IMR-90 (cell line): ENCODE data around the gene GPSM3. TPM values are rescaled to one million over a fixed set of nuclear protein-coding genes. Genes with fewer than 3 reads are reported as not detected.

Source experiments
- ATAC-seq: fragments of 200-7000 bp; cut with Tn5 transposase; 2 replicates; pipeline ENCODE4 v1.9.1; 2020; ENCODE audit warnings: low read depth, mild to moderate bottlenecking, moderate library complexity
- BruUV-seq: library from RNA; stranded (reverse); fragments of 400-500 nt; replicated peaks from 2 replicates; lab custom pipeline; 2021; lab: Mats Ljungman, UMichigan
- CTCF ChIA-PET: fragments of 300-600 bp; formaldehyde crosslinking; extraction: SDS; loops from one replicate; lab custom pipeline; 2021; ENCODE audit warnings: antibody characterized with exemption; lab: Yijun Ruan, JAX
- POLR2A ChIA-PET: fragments of 300-600 bp; sonication (Branson Sonifier 250); formaldehyde crosslinking; loops from one replicate; lab custom pipeline; 2022; ENCODE audit warnings: antibody characterized with exemption; ENCODE audit not compliant: unreplicated experiment; lab: Charles Lee
- DNase-seq: peaks from one replicate; pipeline ENCODE4 v3.0.0; 2013
- H2AFZ ChIP-seq: replicated peaks from 2 replicates; pipeline ENCODE3; 2013; ENCODE audit warnings: low read length, mild to moderate bottlenecking; ENCODE audit not compliant: poor library complexity
- H2AK5ac ChIP-seq: 2 replicates; pipeline ENCODE4 v1.6.1; 2013; ENCODE audit warnings: low read depth, low read length, inconsistent platforms
- H2AK9ac ChIP-seq: replicated peaks from 2 replicates; pipeline ENCODE3; 2013; ENCODE audit warnings: mild to moderate bottlenecking, low read depth, low read length, moderate library complexity; ENCODE audit not compliant: poor library complexity
- H2BK120ac ChIP-seq: 2 replicates; pipeline ENCODE4 v1.6.1; 2013; ENCODE audit warnings: low read depth, low read length, inconsistent platforms
- H2BK15ac ChIP-seq: 3 replicates; pipeline ENCODE4 v1.6.1; 2013; ENCODE audit warnings: low read depth, low read length, inconsistent platforms
- H2BK20ac ChIP-seq: 2 replicates; pipeline ENCODE4 v1.6.1; 2013; ENCODE audit warnings: low read depth, mild to moderate bottlenecking, inconsistent platforms, low read length, moderate library complexity
- H2BK5ac ChIP-seq: 2 replicates; pipeline ENCODE4 v1.6.1; 2013; ENCODE audit warnings: mild to moderate bottlenecking, low read depth, low read length, inconsistent platforms; ENCODE audit not compliant: poor library complexity, severe bottlenecking
- H3K14ac ChIP-seq: replicated peaks from 2 replicates; pipeline ENCODE4 v1.6.1; 2013; ENCODE audit warnings: low read depth, low read length, inconsistent platforms
- H3K18ac ChIP-seq: 2 replicates; pipeline ENCODE4 v1.6.1; 2013; ENCODE audit warnings: low read depth, low read length, control low read depth
- H3K23ac ChIP-seq: 2 replicates; pipeline ENCODE4 v1.6.1; 2013; ENCODE audit warnings: low read depth, low read length, inconsistent platforms
- H3K27ac ChIP-seq: 2 replicates; pipeline ENCODE4 v1.5.1; 2013; ENCODE audit warnings: mild to moderate bottlenecking, control low read depth, low read length; ENCODE audit not compliant: insufficient read depth
- H3K27me3 ChIP-seq: 2 replicates; pipeline ENCODE4 v1.6.1; 2013; ENCODE audit warnings: low read length; ENCODE audit not compliant: control insufficient read depth, insufficient read depth
- H3K36me3 ChIP-seq: 2 replicates; pipeline ENCODE4 v1.6.1; 2013; ENCODE audit warnings: low read length, mixed read lengths; ENCODE audit not compliant: control insufficient read depth, insufficient read depth
- H3K4ac ChIP-seq: 2 replicates; pipeline ENCODE4 v1.6.1; 2013; ENCODE audit warnings: low read depth, low read length, inconsistent platforms
- H3K4me1 ChIP-seq: 2 replicates; pipeline ENCODE4 v1.6.1; 2013; ENCODE audit warnings: low read length, mixed read lengths; ENCODE audit not compliant: control insufficient read depth, insufficient read depth
- H3K4me2 ChIP-seq: 2 replicates; pipeline ENCODE4 v1.6.1; 2013; ENCODE audit warnings: low read depth, mild to moderate bottlenecking, control low read depth, low read length, moderate library complexity
- H3K4me3 ChIP-seq: 2 replicates; pipeline ENCODE4 v1.5.1; 2013; ENCODE audit warnings: low read depth, mild to moderate bottlenecking, control low read depth, low read length, moderate library complexity; ENCODE audit not compliant: insufficient read depth
- H3K56ac ChIP-seq: 2 replicates; pipeline ENCODE4 v1.6.1; 2013; ENCODE audit warnings: low read length, inconsistent platforms; ENCODE audit not compliant: insufficient read depth; ENCODE audit errors: extremely low read depth
- H3K79me1 ChIP-seq, 2 experiments: 2 replicates each; pipeline ENCODE4 v1.6.1; 2013; ENCODE audit warnings: low read length in 2 of 2, inconsistent platforms in 1 of 2, low read depth in 1 of 2
- H3K9ac ChIP-seq: 2 replicates; pipeline ENCODE4 v1.6.1; 2013; ENCODE audit warnings: low read depth, low read length, control low read depth
- H3K9me1 ChIP-seq: 2 replicates; pipeline ENCODE4 v1.6.1; 2013; ENCODE audit warnings: low read length, inconsistent platforms; ENCODE audit not compliant: insufficient read depth
- H3K9me3 ChIP-seq: 2 replicates; pipeline ENCODE4 v1.6.1; 2013; ENCODE audit warnings: low read length; ENCODE audit not compliant: control insufficient read depth, insufficient read depth
- H4K20me1 ChIP-seq: 2 replicates; pipeline ENCODE4 v1.6.1; 2013; ENCODE audit warnings: low read length, inconsistent platforms; ENCODE audit not compliant: insufficient read depth
- H4K5ac ChIP-seq: 2 replicates; pipeline ENCODE4 v1.6.1; 2013; ENCODE audit warnings: mild to moderate bottlenecking, low read depth, low read length, control low read depth
- H4K8ac ChIP-seq, 2 experiments: 2 replicates each; pipeline ENCODE4 v1.6.1; 2013; ENCODE audit warnings: low read depth in 2 of 2, low read length in 2 of 2, control low read depth in 1 of 2, inconsistent platforms in 1 of 2
- H4K91ac ChIP-seq: 2 replicates; pipeline ENCODE4 v1.6.1; 2013; ENCODE audit warnings: low read depth, low read length, inconsistent platforms; ENCODE audit not compliant: insufficient read depth
- BHLHE40 ChIP-seq: fragments of 150-350 bp; IDR thresholded peaks from 2 replicates; pipeline ENCODE4 v1.6.1; 2016; ENCODE audit warnings: mild to moderate bottlenecking, low read depth, low read length
- CEBPB ChIP-seq: IDR thresholded peaks from 2 replicates; pipeline ENCODE4 v1.6.1; 2012; ENCODE audit warnings: low read depth, low read length, improper control_type of control experiment
- CHD1 ChIP-seq: IDR thresholded peaks from 2 replicates; pipeline ENCODE4 v1.6.1; 2012; ENCODE audit warnings: low read depth, low read length, improper control_type of control experiment
- FOS ChIP-seq: fragments of 150-350 bp; IDR thresholded peaks from 2 replicates; pipeline ENCODE4 v1.6.1; 2016; ENCODE audit warnings: low read depth, low read length
- MAFK ChIP-seq: IDR thresholded peaks from 2 replicates; pipeline ENCODE4 v1.6.1; 2012; ENCODE audit warnings: low read depth, low read length, improper control_type of control experiment
- MAZ ChIP-seq: IDR thresholded peaks from 2 replicates; pipeline ENCODE4 v1.6.1; 2012; ENCODE audit warnings: low read depth, mild to moderate bottlenecking, low read length, improper control_type of control experiment, moderate library complexity, borderline replicate concordance
- MXI1 ChIP-seq: IDR thresholded peaks from 2 replicates; pipeline ENCODE4 v1.6.1; 2012; ENCODE audit warnings: low read depth, mild to moderate bottlenecking, low read length, moderate library complexity, borderline replicate concordance
- NFE2L2 ChIP-seq: fragments of 150-350 bp; IDR thresholded peaks from 2 replicates; pipeline ENCODE4 v1.6.1; 2016; ENCODE audit warnings: low read depth, mild to moderate bottlenecking, low read length
- POLR2A ChIP-seq: IDR thresholded peaks from 2 replicates; pipeline ENCODE4 v1.6.1; 2012; ENCODE audit warnings: mild to moderate bottlenecking, low read depth, low read length
- RAD21 ChIP-seq: IDR thresholded peaks from 2 replicates; pipeline ENCODE4 v1.6.1; 2012; ENCODE audit warnings: low read length, improper control_type of control experiment
- RCOR1 ChIP-seq: IDR thresholded peaks from 2 replicates; pipeline ENCODE4 v1.6.1; 2012; ENCODE audit warnings: mild to moderate bottlenecking, low read length, improper control_type of control experiment; ENCODE audit not compliant: insufficient replicate concordance
- RFX5 ChIP-seq: IDR thresholded peaks from 2 replicates; pipeline ENCODE4 v1.8.0; 2012; ENCODE audit warnings: low read depth, mild to moderate bottlenecking, low read length, moderate library complexity
- SMC3 ChIP-seq: fragments of 150-350 bp; IDR thresholded peaks from 2 replicates; pipeline ENCODE4 v1.6.1; 2016; ENCODE audit warnings: low read depth, mild to moderate bottlenecking, antibody characterized with exemption, low read length, moderate library complexity
- WGBS, 2 experiments: methylation state at CpG; one replicate each; pipeline versions ENCODE4 v1.1.5 to v1.1.7; 2013; ENCODE audit warnings: missing lambda C conversion rate in 2 of 2; ENCODE audit not compliant: insufficient read length in 1 of 2; ENCODE audit errors: extremely low coverage in 2 of 2; 5-methylcytosine and 5-hydroxymethylcytosine counted together
- dilution Hi-C: fragments of 300-500 bp; cut with HindIII; formaldehyde crosslinking; loops from one replicate; pipeline ENCODE4 v1.14.3; 2018; ENCODE audit warnings: low sequenced_read_pairs; ENCODE audit not compliant: unreplicated experiment
- in situ Hi-C: fragments of 300-500 bp; cut with MboI; formaldehyde crosslinking; loops from 3 replicates; pipeline ENCODE4 v1.14.3; 2019; ENCODE audit warnings: low sequenced_read_pairs, inconsistent platforms, mixed read lengths
- intact Hi-C: fragments of 100-400 bp; cut with micrococcal nuclease; formaldehyde crosslinking; loops from 2 replicates; pipeline ENCODE4 v1.10.0; 2022
- polyA plus RNA-seq, 3 experiments: library from polyadenylated mRNA; depleted of rRNA; stranded (reverse); fragments of >200 nt; gene quantifications; 2 replicates each; pipeline ENCODE4 v1.2.3, GENCODE V29; 2012; ENCODE audit warnings: low replicate concordance in 1 of 3
- total RNA-seq: library from RNA; depleted of rRNA; stranded (reverse); fragments of >200 nt; gene quantifications from 2 replicates; pipeline ENCODE4 v1.2.3, GENCODE V29; 2012
- TF ChIP-seq, protein P1 (sequence below): fragments of 150-350 bp; IDR thresholded peaks from 2 replicates; pipeline ENCODE4 v1.6.1; 2016; ENCODE audit warnings: low read depth, mild to moderate bottlenecking, low read length, moderate library complexity, borderline replicate concordance
- TF ChIP-seq, protein P2 (sequence below): fragments of 150-350 bp; IDR thresholded peaks from 2 replicates; pipeline ENCODE4 v1.6.1; 2017; ENCODE audit warnings: mild to moderate bottlenecking, antibody characterized with exemption, low read length, low read depth
- TF ChIP-seq, protein P3 (sequence below): conservative IDR thresholded peaks from 2 replicates; pipeline ENCODE4 v1.5.1; 2012; ENCODE audit warnings: mild to moderate bottlenecking, low read depth, low read length, improper control_type of control experiment

The GPSM3 gene
- total and polyA plus RNA-seq, 2 of the 4 experiments (the other 2 are of a cell fraction): 3.0 to 9.8 TPM

DNA sequence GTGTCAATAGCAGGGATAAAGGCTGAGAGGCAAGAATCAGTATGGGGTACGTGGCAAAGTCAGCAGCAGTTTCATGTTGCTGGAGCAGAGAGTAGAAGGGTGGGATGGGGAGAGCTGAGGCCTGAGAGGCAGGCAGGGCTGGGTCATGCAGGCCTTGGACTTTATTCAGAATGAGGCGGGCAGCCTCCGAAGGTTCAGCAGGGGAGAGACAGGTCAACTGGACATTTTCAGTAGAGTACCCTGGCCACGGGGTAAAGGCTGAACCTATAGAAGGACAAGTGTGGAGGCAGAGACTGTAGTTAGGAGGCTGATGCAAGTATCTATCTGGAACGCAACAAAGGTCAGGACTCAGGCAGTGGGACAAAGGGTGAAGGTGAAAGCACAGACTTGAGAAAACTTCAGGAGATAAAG, 17.8 kb upstream of the GPSM3 start:
- POLR2A ChIA-PET: no interaction called here
- Histone ChIP-seq H2AK9ac (no peak overlapping the region), H3K14ac (no peak overlapping the region), H3K9me3 (no peaks in the 10 kb centered on the region), H3K56ac (no peak overlapping the region), H3K9ac (no peak overlapping the region), H3K27me3 (peaks cover 8% of the 10 kb centered on the region; the same call in 1 of the 2 replicates), H3K36me3 (no peaks in the 10 kb centered on the region), H4K8ac (no peak overlapping the region), H3K79me1 (no peaks in the 10 kb centered on the region), H2BK15ac (no peak overlapping the region), H2BK20ac (no peak overlapping the region), H3K18ac (no peak overlapping the region), H4K5ac (no peak overlapping the region), H3K4ac (no peak overlapping the region), H4K91ac (no peak overlapping the region), H3K4me3 (no peak overlapping the region), H3K4me2 (no peak overlapping the region), H2AK5ac (no peak overlapping the region), H2AFZ (no peak overlapping the region), H3K9me1 (no peaks in the 10 kb centered on the region), H4K20me1 (no peaks in the 10 kb centered on the region), H3K27ac (no peak overlapping the region), H3K23ac (no peak overlapping the region), H3K4me1 (no peaks in the 10 kb centered on the region), H2BK5ac (no peak overlapping the region), H2BK120ac (no peak overlapping the region)
- in situ Hi-C loops: no loop called here
- intact Hi-C loops: no loop called here
- TF ChIP-seq RFX5 (no peak), MAZ (no peak), CEBPB (no peak), CHD1 (no peak), MAFK (no peak), RAD21 (no peak), FOS (no peak), SMC3 (no peak), RCOR1 (no peak), POLR2A (no peak), NFE2L2 (no peak), MXI1 (no peak), BHLHE40 (no peak)
- TF ChIP-seq, protein P1, sequence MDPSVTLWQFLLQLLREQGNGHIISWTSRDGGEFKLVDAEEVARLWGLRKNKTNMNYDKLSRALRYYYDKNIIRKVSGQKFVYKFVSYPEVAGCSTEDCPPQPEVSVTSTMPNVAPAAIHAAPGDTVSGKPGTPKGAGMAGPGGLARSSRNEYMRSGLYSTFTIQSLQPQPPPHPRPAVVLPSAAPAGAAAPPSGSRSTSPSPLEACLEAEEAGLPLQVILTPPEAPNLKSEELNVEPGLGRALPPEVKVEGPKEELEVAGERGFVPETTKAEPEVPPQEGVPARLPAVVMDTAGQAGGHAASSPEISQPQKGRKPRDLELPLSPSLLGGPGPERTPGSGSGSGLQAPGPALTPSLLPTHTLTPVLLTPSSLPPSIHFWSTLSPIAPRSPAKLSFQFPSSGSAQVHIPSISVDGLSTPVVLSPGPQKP: no peak
- TF ChIP-seq, protein P2, sequence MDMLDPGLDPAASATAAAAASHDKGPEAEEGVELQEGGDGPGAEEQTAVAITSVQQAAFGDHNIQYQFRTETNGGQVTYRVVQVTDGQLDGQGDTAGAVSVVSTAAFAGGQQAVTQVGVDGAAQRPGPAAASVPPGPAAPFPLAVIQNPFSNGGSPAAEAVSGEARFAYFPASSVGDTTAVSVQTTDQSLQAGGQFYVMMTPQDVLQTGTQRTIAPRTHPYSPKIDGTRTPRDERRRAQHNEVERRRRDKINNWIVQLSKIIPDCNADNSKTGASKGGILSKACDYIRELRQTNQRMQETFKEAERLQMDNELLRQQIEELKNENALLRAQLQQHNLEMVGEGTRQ: no peak
- TF ChIP-seq, protein P3, sequence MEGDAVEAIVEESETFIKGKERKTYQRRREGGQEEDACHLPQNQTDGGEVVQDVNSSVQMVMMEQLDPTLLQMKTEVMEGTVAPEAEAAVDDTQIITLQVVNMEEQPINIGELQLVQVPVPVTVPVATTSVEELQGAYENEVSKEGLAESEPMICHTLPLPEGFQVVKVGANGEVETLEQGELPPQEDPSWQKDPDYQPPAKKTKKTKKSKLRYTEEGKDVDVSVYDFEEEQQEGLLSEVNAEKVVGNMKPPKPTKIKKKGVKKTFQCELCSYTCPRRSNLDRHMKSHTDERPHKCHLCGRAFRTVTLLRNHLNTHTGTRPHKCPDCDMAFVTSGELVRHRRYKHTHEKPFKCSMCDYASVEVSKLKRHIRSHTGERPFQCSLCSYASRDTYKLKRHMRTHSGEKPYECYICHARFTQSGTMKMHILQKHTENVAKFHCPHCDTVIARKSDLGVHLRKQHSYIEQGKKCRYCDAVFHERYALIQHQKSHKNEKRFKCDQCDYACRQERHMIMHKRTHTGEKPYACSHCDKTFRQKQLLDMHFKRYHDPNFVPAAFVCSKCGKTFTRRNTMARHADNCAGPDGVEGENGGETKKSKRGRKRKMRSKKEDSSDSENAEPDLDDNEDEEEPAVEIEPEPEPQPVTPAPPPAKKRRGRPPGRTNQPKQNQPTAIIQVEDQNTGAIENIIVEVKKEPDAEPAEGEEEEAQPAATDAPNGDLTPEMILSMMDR: no peak
- 60% methylated on average over 5 of the region's 5 CpGs; no CpG with 5 or more reads in 1 of the 2 experiments for WGBS, 2 experiments
- ATAC-seq (no peak), DNase-seq (no peak)
- dilution Hi-C loops: no loop called here
- CTCF ChIA-PET: no interaction called here
- BruUV-seq: no TSS peak
